GM21717 (cell line): ENCODE measurements around the gene CNMD.

Experiments
- ATAC-seq: cut with Tn5 transposase; IDR thresholded peaks from one replicate; pipeline ENCODE4 v1.9.1; 2021; ENCODE audit warnings: mild to moderate bottlenecking, moderate library complexity; ENCODE audit not compliant: unreplicated experiment

The CNMD gene

DNA sequence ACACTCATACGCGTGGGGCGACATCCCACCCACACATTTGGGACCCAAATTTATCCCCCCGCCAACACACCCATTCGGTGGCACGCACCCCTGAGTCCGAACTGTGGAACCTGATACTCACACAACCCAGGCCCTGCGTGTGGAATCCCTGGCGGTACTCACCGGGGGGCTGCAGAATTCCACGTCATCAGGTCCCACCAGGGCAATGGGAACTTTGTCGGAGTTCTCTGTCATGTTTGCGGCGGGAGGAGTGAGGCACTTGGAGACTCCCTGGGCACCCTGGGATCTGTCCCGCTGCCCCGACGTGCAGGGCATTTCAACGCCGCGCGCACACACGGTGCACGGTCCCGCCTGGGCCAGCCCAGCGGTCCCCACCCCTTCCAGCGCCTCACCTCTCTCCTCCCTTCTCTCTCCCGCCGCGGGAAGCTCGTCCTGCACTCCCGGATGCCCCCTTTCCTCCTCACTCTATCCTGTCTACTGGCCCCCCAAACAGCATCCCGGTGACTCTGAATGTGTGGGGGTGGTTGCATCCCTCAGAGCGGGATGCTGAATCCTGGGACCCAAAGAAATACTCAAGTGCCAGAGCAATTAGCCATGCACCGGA lies at the start of gene CNMD:
Gene CNMD, minus strand, starts transcription at position 353 of the 604 bp plus-strand sequence. Its CDS starts 119 bp downstream, at position 234.
- ATAC-seq: no peak

DNA sequence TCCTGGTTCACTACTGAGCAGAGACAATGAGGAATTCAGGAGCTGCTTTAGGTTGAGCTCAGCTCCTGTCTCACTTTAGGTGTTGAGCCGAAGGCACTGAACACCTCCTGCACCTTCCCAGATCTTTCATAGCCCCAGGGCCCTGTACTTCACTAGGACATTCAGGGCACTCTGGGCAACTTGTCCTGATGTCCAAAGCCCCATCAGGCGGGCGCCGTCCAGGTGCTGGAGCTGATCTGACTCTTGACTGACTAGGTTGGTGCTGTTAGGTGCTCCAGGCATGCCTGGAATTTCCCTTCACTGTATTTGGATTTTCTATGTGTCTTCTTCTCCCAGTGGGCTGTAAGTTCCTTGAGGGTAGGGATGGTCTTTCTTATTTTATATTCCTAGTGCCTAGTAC lies 48.4 kb upstream of the CNMD start:
- no peak for ATAC-seq

DNA sequence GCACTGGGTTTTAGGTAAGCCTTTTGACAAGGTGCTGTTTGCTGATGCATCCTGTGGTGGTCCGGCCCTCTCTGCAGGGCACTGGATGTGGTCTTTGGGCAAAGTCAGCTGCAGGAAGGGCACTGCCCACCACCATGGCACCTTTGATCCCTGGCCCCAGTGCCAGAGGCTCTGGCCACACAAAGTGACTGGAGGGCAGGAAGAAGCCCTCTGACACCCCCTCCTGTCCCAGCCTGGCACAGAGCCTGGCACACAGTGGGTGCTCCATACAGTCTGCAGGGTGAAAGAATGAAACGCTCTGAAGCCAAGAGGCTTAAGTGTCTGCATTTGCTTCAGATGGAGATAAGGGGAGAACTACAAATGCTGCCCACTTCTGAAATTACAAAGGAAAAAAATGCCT lies 47.6 kb upstream of the CNMD start:
- ATAC-seq: no peak

GRCh38 chr13:52786766-52787165 lies 47.1 kb upstream of the CNMD start:
- ATAC-seq: no peak

GRCh38 chr13:52785739-52786138 lies 46.1 kb upstream of the CNMD start:
- ATAC-seq: no peak

- ATAC-seq: no peak
Observed at GRCh38 chr13:52784591-52785340, 45.1 kb upstream of the CNMD start.

GRCh38 chr13:52783943-52784342 lies 44.3 kb upstream of the CNMD start:
- no peak for ATAC-seq

GRCh38 chr13:52782471-52783448 lies 43.1 kb upstream of the CNMD start:
- ATAC-seq: no peak

DNA sequence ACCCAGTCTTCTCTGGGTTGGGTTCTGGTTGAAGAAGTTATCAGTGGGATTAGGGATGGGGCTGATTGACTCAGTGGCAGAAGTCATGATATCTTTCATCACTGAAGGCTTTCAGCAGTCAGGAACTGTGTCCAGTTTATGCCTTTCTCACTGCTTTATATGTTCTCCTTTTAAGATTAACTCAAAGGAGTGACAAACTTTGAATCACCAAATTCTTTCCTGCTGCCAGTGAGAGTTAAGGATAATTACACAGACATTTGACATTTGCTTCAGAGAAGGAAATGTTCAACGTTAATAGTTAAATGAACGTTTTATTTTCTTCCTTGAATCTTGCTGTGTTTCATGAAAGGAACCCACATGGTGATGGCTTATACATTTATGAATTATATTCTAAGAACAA lies 41.0 kb upstream of the CNMD start:
- no peak for ATAC-seq

DNA sequence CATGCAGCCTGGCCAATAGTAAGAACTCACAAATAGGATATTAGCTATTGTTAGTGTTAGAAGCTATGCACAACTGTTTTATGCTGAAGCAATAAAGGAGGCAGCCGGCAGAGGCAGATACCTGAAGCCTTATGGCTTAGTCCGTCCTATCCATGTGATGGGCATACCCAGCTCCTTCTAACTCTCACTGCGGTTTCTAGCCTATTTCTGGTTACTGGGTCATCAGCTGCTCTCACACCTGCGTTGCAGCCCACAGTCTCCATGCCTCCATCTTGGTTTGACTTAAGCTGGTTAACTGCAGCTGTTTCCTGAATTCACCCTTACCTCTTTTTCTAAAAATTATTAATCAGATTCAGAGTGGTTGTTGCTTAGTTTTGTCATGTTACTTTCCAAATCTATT lies 40.5 kb upstream of the CNMD start:
- no peak for ATAC-seq

GRCh38 chr13:52779103-52779502 lies 39.5 kb upstream of the CNMD start:
- no peak for ATAC-seq

- ATAC-seq: no peak
Observed at GRCh38 chr13:52776726-52777125, 37.1 kb upstream of the CNMD start.

GRCh38 chr13:52775511-52775910 lies 35.9 kb upstream of the CNMD start:
- no peak for ATAC-seq

- no peak for ATAC-seq
Observed at GRCh38 chr13:52767949-52768516, 28.4 kb upstream of the CNMD start.

DNA sequence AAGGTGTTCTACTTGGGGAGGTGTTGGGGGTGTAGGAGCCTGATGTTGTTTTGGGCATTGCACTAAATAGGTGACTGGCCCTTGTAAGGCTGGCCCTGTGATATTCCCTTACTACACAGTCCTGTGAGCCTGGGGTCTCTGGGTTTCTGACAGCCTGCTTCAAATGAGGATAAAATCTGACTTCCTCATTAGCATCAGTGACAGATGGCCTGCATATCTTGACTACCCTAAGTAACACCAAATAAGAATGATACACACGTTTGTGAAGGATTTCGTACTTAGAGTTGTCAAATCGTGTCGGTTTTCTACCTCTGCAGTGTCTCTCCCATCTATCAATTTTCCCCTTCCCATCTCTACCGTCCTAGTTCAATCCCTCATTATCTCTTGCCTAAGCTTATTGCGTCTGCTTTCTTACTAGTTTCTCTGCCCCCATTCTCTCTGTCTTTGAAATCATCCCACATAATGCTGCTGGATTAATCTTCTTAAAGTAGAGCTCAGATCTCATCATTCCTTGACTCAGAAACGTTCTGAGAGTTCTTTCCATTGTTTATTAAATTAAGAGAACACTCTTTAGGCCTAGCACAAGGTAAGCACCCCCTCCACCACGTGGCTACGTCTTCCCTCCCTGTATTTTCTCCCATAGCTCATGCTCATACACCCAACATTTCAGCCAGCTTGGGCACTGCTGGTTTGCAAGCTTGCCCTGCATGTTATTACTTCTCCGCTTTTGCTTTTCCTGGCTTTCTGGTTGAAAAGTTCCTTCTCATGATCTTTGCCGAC lies 26.2 kb upstream of the CNMD start:
- no peak for ATAC-seq

- no peak for ATAC-seq
Observed at GRCh38 chr13:52760077-52760476, 20.5 kb upstream of the CNMD start.

DNA sequence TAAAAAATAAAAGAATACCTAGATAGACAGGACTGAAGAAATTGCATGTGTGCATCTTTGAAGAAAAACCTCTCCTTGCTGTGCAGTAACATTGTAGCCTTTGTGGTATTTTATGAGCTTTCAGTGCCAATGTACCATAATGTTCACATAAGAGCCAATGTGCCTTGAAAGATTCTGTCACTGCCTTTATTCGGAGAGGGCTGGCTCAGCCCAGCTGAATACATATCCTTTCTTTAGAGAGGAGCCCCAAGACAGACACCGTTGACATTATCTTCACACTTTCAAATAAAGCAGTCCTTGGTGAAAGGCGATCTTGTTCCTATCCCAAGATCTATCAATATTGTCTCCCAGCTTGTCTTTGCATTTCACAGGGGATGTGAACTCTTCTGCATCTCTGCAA lies 18.5 kb upstream of the CNMD start:
- no peak for ATAC-seq

GRCh38 chr13:52751196-52751595 lies 11.6 kb upstream of the CNMD start:
- no peak for ATAC-seq

GRCh38 chr13:52750713-52751112 lies 11.1 kb upstream of the CNMD start:
- no peak for ATAC-seq

GRCh38 chr13:52749419-52749818 lies 9.8 kb upstream of the CNMD start:
- ATAC-seq: no peak
